Glomerular visceral epithelial cell (primary cell): ENCODE results near the gene RRM2.

ENCODE experiments used
- DNase-seq: peaks from one replicate; pipeline ENCODE4 v3.0.0-alpha.2; 2016; ENCODE audit errors: extremely low spot score

RRM2 gene

DNA sequence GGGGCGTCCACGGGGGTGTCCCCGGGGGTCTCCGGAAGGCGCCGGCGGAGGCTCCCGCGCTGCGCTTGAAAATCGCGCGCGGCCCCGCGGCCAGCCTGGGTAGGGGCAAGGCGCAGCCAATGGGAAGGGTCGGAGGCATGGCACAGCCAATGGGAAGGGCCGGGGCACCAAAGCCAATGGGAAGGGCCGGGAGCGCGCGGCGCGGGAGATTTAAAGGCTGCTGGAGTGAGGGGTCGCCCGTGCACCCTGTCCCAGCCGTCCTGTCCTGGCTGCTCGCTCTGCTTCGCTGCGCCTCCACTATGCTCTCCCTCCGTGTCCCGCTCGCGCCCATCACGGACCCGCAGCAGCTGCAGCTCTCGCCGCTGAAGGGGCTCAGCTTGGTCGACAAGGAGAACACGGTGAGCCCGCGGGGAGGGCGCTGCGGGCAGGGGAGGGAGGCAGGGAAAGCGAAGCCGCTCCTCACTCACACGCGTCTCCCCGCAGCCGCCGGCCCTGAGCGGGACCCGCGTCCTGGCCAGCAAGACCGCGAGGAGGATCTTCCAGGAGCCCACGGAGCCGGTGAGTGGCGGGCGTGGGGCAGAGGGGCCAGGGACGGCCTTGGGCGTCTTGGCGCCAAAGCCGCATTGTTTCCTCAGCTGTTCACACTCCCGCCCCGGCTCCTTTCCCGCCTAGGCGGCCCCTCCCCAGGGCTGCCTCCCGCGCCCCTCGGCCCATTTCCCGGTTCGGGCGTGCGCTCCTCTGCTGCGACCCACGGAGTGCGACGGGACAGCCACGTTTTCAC, at the start of gene RRM2:
Gene RRM2, plus strand, starts transcription at position 240 of the 781 bp plus-strand sequence. Its CDS starts 60 bp downstream, at position 300.
- DNase-seq: peak; percentile 92

DNA sequence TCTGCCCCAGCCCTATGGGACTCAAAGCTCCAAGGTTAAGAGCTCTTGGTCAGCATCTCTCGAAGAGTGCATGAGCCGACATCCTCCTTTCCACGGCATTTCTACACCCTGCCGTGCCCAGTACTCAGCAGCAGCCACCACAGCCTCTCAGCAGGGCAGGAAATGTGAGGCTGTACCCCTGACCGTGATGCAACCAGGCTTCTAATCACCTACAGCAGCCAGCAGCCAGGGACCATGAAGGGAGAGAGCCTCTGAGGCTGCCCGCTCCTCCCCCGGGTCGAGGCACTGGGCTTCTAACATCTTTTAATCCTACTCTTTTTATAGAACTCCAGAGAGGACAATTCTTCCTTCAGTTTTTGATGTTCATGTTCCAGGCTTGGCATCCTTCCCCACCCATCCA, 48.8 kb upstream of the RRM2 start:
- no peak for DNase-seq

GRCh38 chr2:10075101-10075500, 47.4 kb upstream of the RRM2 start:
- no peak for DNase-seq

GRCh38 chr2:10075571-10076209, 46.8 kb upstream of the RRM2 start:
- no peak for DNase-seq

DNA sequence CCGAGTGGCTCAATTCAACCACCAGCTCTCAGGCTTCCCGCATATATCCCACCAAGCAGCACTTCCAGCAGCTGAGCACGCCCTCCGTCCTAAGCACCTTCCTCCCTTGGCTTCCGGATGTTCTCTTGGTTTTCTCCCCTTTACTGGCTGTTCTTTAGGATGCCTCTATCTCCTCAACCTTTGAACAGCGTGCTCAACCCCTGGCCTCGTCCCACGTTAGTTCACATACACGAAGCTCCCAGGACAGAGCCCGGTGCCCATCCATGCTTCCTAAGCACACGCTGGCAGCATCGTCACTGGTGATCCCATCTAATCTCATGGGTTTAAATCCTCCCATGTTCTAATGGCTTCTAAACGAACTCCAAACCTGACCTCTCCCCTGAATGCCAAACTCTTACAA, 46.0 kb upstream of the RRM2 start:
- no peak for DNase-seq

GRCh38 chr2:10076988-10077527, 45.5 kb upstream of the RRM2 start:
- DNase-seq: no peak

- DNase-seq: no peak
These were observed 44.5 kb upstream of the RRM2 start for GRCh38 chr2:10078001-10078400.

- DNase-seq: no peak
These were observed 43.8 kb upstream of the RRM2 start for GRCh38 chr2:10078704-10079265.

- DNase-seq: peak; percentile 33
These were observed 43.2 kb upstream of the RRM2 start for GRCh38 chr2:10079266-10079869.

- DNase-seq: peak; percentile 12
These were observed 42.5 kb upstream of the RRM2 start, which contains the start of gene CYS1 for GRCh38 chr2:10079870-10080535. Gene CYS1 (minus strand): TSS chr2:10080411. CDS start chr2:10080223, 188 bp downstream.

GRCh38 chr2:10080536-10081304, 41.8 kb upstream of the RRM2 start:
- DNase-seq: no peak

DNA sequence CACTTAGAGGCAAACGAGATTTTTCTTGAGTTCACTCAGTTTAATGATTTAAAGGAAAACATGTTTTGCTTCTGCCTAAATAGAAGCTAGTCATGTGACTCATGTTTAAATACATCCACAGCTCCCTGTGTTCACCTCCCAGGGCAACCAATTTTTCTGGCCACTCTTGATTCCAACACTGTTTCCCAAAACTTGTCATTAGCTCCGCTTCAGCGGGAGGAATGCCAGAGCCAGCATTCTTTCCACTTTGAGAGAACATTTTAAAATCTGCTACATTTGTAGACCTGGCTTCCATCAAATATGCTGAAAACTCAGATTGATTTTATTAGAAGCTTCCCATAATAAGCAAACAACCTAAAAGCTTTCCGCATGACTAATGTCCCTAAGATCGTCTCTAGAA, 39.5 kb upstream of the RRM2 start:
- DNase-seq: no peak

GRCh38 chr2:10083692-10084211, 38.8 kb upstream of the RRM2 start:
- DNase-seq: no peak

DNA sequence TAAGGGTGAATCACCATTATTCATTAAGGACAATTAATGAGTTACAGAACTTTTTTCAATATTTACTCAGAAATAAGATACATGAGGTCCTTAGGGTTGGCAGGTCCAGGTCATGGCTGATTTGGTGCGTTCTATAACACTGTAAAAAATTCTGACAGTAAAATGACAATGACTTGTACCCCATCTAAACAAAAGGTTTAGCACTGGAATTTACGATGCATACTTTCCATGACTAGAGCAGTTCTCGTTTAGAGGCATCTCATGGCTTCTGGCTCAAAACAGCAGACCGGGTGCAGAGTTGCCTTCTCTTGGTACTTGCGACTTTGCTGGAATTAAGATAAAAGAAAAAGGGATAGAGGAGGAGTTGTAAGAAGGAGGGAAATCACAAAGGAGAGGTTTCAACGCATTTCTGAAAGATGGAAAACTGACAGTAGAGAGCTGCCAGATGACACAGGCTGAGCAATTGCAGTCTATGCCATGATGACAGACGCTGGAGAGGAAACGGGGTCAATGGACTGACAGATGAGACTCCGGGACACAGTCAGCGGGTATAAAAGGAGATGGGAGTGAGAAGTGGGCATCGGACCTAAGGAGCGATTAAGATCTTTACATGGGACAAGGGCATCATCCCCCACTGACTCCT, 38.2 kb upstream of the RRM2 start:
- DNase-seq: no peak

DNA sequence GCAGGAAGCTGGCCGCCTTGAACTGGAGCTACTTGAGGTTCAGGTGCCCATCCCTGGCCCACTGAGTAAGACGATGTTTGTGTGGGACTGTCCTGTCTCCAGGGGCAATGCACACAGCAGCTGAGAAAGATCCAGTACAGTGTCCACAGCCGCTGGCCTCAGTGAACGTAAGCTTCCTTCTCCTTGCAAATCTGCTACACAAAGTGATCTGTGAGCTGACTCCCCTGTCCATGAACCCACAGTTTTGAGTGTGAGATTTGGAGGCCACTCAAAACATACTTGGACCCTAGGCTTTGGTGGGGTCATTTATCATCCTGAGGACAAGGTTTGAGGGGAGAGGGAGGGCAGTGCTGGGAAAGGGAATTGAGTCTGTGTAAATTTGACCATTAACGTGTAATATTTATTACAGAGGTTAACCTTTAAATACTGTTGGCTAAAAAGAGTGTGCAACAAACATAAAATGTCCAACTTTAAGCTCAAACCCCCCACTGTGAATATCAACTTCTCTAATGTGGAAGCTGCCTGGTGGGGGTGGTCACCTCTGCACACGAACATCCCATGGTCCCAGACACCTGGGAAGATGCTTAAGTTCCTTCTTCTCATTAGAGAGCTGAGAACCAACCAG, 37.4 kb upstream of the RRM2 start:
- no peak for DNase-seq

DNA sequence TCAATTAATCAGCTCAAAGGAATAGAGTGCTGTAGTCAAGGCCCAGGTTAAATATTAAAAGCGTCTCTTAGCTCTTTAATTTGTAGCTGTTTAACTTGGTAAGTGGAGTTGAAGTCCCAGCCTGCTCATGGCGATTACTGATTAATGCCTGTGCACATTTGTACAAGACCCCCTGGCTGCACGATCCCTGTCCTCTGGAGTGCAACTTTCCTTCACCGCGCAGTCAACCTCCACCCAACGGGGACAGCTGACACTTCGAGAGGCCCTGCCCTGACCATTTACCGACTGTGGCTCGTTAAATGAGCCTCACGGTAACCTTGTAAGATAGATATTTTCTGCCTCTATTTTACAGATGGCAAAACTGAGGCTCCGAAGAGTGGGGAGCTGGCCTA, 36.9 kb upstream of the RRM2 start:
- no peak for DNase-seq

DNA sequence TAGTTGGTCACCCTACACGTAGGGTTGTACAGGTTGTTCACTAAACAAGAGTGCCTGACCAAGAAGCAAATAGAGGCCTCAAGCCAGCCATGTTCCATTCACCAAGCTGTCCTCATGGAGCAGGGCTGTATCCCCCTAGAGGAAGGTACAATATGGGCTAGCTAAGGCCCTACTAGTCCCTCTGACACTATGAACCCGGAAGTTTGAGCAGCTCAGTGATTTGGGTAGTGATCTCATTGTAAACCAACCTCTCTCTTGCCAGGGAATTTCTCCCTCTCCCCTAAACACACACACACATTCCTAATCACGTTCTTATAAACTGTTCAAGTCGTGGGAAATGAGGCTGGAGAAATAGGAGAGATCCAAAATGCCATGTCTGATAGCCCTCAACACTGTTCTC, 35.6 kb upstream of the RRM2 start:
- DNase-seq: no peak

DNA sequence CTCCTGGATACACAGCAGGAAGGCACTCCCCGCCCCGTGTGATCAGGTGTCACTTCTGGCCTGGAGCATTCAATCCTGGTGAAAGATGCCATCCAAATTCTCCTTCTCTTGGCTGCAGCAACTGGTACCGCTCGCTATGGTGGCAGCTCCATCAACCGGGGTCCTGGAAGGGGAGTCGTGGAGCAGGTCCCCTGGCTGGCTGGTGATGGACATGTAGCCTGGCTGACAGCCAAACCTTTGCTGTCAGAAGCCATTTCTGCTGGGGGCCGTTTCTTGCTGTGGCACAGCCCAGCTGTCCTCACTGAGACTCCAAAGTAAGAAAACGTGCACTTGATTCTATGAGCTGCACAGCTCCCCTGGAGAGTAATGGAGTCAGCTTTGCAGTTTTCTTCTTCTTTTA, 35.2 kb upstream of the RRM2 start:
- DNase-seq: no peak

DNA sequence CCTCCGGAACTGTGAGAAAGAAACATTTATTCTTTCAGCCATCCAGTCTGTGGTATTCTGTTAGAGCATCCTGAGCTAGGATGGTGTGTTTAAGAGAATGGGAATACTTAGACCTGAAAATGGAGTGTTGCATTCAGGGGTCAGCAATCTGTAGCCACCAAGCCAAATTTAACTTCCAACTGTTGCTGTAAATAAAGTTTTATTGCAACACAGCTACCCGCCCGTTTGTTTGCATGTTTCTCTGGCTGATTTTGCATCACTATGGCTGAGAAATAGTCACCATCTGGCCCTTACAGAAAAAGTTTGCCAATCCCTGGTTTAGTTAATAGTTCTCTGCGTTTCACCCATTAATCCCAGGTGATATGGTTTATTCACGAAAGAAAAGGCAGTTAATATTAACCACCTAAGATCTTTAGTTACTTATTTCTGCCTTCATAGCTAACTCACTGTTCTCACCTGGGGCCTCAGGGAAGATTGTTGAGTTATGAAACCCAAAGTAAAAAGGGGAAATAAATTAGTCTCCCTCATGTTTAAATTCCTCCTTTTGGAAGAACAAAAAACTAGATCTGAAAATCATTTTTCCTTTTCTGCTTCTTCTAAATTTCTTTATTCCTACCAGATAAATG, 32.9 kb upstream of the RRM2 start:
- DNase-seq: no peak
